Astrocyte of the hippocampus (primary cell): ENCODE data around the gene LGALS9B.
"Not testable (repeated sequence)": the region's sequence is repeated elsewhere in the genome, so short reads cannot be mapped to it uniquely, and the experiment has no call there.

Experiments used
- DNase-seq: peaks from one replicate; pipeline ENCODE4 v3.0.0; 2011; ENCODE audit warnings: low read depth, low spot score

Gene LGALS9B

GRCh38 chr17:20416381-20416911, 50.9 kb downstream of the LGALS9B start:
- DNase-seq: not testable (repeated sequence)

GRCh38 chr17:20415479-20415878, 51.9 kb downstream of the LGALS9B start:
- not testable (repeated sequence) for DNase-seq

GRCh38 chr17:20401306-20402022, 65.9 kb downstream of the LGALS9B start:
- not testable (repeated sequence) for DNase-seq

GRCh38 chr17:20400559-20401305, 66.6 kb downstream of the LGALS9B start:
- DNase-seq: not testable (repeated sequence)
